GM13977 (cell line): ENCODE results near the gene FAM229B.
A peak's percentile ranks its signal among the peaks of the same experiment; 100 is the strongest.

Experiments used
- DNase-seq: peaks from one replicate; pipeline ENCODE4 v3.0.0; 2012; ENCODE audit warnings: low spot score
- CTCF ChIP-seq: IDR thresholded peaks from 2 replicates; pipeline ENCODE4 v1.5.1; 2012; ENCODE audit warnings: mild to moderate bottlenecking, control low read depth; ENCODE audit not compliant: insufficient read depth; ENCODE audit errors: extremely low read depth, missing control alignments
- in situ Hi-C: fragments of 300-500 bp; cut with MboI; formaldehyde crosslinking; loops from one replicate; pipeline ENCODE4 v1.12.0; 2022; ENCODE audit warnings: low sequenced_read_pairs, low pct_unique_long_range_greater_than_20kb, mixed read lengths, inconsistent platforms; ENCODE audit not compliant: unreplicated experiment

The FAM229B gene

GRCh38 chr6:112087136-112087911, at the start of gene FAM229B, which contains the start of gene TUBE1:
Gene FAM229B, plus strand, starts transcription at chr6:112087591. Its CDS starts 11,693 bp downstream, at chr6:112099284.
Gene TUBE1, minus strand, starts transcription at chr6:112087482. Its CDS starts 48 bp downstream, at chr6:112087434.
- DNase-seq: peak; percentile 85
- no peak for TF ChIP-seq CTCF

GRCh38 chr6:112037783-112038216, 49.6 kb upstream of the FAM229B start:
- in situ Hi-C loops: no loop called here
- TF ChIP-seq CTCF: no peak
- DNase-seq: no peak

More at GRCh38 chr6:112087136-112087911, at the start of gene FAM229B, which contains the start of gene TUBE1:
- in situ Hi-C loops: no loop called here

- DNase-seq: no peak
- no peak for TF ChIP-seq CTCF
- in situ Hi-C loops: no loop called here
These were observed 49.1 kb upstream of the FAM229B start for GRCh38 chr6:112038268-112038667.

DNA sequence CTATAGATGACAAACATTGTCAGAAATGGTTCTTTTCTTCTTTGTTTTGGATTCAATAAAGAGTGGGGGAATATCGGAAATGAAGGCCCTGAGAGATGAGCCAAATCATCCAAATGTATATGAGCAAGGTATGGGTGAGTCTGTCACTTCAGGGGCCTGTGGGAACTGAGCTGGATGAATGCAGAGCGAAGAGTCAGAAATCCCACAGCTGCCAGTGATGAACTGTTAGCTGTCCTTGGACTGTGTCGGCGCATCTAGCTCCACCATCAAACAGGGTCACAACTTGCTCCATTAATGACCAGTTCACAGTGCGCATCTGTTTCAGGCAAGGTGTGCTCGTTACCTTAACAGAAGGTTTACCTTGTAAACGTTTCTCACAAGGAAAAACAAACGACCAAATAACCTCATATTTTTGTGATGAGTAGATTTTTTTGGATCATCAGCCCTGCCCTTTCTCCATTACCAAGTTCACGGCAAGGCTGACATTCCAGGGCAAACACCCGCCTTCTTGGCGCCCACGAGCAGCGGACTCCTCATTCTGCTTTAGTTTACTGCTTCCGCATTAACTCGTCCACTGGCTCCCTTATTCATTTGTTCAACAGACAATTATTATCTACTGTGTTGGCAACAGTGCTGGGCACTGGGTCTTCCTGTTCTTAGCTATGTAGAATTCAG, 48.5 kb upstream of the FAM229B start:
- no peak for TF ChIP-seq CTCF
- in situ Hi-C loops: no loop called here
- no peak for DNase-seq

- in situ Hi-C loops: no loop called here
- DNase-seq: no peak
- no peak for TF ChIP-seq CTCF
These were observed 48.0 kb upstream of the FAM229B start for GRCh38 chr6:112039431-112039770.

GRCh38 chr6:112040956-112041355, 46.4 kb upstream of the FAM229B start:
- no peak for DNase-seq
- in situ Hi-C loops: no loop called here
- TF ChIP-seq CTCF: no peak
